K562 (cell line): Measurements from ENCODE around the gene RNASE13. TPM values are rescaled to one million over a fixed set of nuclear protein-coding genes. Genes with fewer than 3 reads are reported as not detected.

ENCODE experiments used
- ATAC-seq: fragments of 200-7000 bp; cut with Tn5 transposase; 3 replicates; pipeline ENCODE4 v1.9.1; 2020; ENCODE audit warnings: moderate library complexity
- BruUV-seq: library from RNA; stranded (reverse); fragments of 400-500 nt; replicated peaks from 2 replicates; lab custom pipeline; 2021; lab: Mats Ljungman, UMichigan
- CTCF ChIA-PET: fragments of 300-600 bp; formaldehyde crosslinking; extraction: SDS; loops from one replicate; lab custom pipeline; 2021; ENCODE audit warnings: low intra/inter-chr PET ratio; lab: Yijun Ruan, JAX
- POLR2A ChIA-PET: fragments of 300-600, 350-650 bp; sonication (Branson Sonifier 250); formaldehyde crosslinking; extraction: SDS; loops from one replicate; lab custom pipeline; 2021; ENCODE audit warnings: antibody characterized with exemption, inconsistent platforms; lab: Yijun Ruan, JAX
- DNase-seq, 4 experiments: peaks; one replicate each; pipeline versions ENCODE4 v3.0.0 to v3.0.0-alpha.2; 2011 to 2018; ENCODE audit warnings: low spot score in 3 of 4, mixed read lengths in 3 of 4; ENCODE audit errors: extremely low read depth in 1 of 4
- FAIRE-seq: peaks from 2 replicates; lab custom pipeline; 2011; peaks lifted over from hg19 to GRCh38; lab: Jason Lieb, UNC
- H2AFZ ChIP-seq: 2 replicates; pipeline ENCODE4 v1.6.0; 2011; ENCODE audit warnings: low read depth, low read length, control low read depth, inconsistent platforms
- H3K27ac ChIP-seq: fragments of 200-600 bp; 3 replicates; pipeline ENCODE4 v1.8.0; 2011; ENCODE audit warnings: low read depth, mild to moderate bottlenecking, control low read depth, inconsistent platforms, low read length, moderate library complexity, mixed read lengths; ENCODE audit errors: extremely low read depth
- H3K27me3 ChIP-seq, 2 experiments: fragments of 300-600 bp in 1 of 2; 2 replicates in 1 of 2; 3 replicates in 1 of 2; pipeline versions ENCODE4 v1.6.0 to v1.8.0; 2011; ENCODE audit warnings: inconsistent platforms in 2 of 2, low read length in 2 of 2, mild to moderate bottlenecking in 1 of 2, mixed read lengths in 1 of 2, moderate library complexity in 1 of 2; ENCODE audit not compliant: control insufficient read depth in 2 of 2, insufficient read depth in 2 of 2
- H3K36me3 ChIP-seq: fragments of 300-600 bp; 3 replicates; pipeline ENCODE4 v1.8.0; 2011; ENCODE audit warnings: mild to moderate bottlenecking, low read length, inconsistent platforms; ENCODE audit not compliant: control insufficient read depth, insufficient read depth
- H3K4me1 ChIP-seq, 2 experiments: fragments of 200-600 bp in 1 of 2; replicated peaks in 1 of 2; 2 replicates in 1 of 2; 3 replicates in 1 of 2; pipeline versions ENCODE4 v1.5.1 to v1.8.0; 2011; ENCODE audit warnings: inconsistent platforms in 2 of 2, low read length in 2 of 2, mild to moderate bottlenecking in 1 of 2, mixed read lengths in 1 of 2, moderate library complexity in 1 of 2; ENCODE audit not compliant: control insufficient read depth in 2 of 2, insufficient read depth in 2 of 2
- H3K4me2 ChIP-seq: 2 replicates; pipeline ENCODE4 v1.6.1; 2011; ENCODE audit warnings: low read length, control low read depth, inconsistent platforms, mixed read lengths; ENCODE audit not compliant: insufficient read depth
- H3K4me3 ChIP-seq: fragments of 200-600 bp; sonication (generic), shearing (Covaris generic); 2 replicates; pipeline ENCODE4 v1.5.1; 2016; ENCODE audit warnings: control low read depth, inconsistent platforms
- H3K79me2 ChIP-seq: fragments of 200-600 bp; 3 replicates; pipeline ENCODE4 v1.8.0; 2011; ENCODE audit warnings: low read length, inconsistent platforms; ENCODE audit not compliant: control insufficient read depth, insufficient read depth
- H3K9ac ChIP-seq, 2 experiments: 2 replicates each; pipeline versions ENCODE4 v1.6.0 to v1.6.1; 2011; ENCODE audit warnings: low read depth in 2 of 2, low read length in 2 of 2, control low read depth in 1 of 2, inconsistent platforms in 1 of 2, mild to moderate bottlenecking in 1 of 2, mixed read lengths in 1 of 2; ENCODE audit not compliant: insufficient read depth in 1 of 2
- H3K9me1 ChIP-seq: one replicate; pipeline ENCODE4 v1.6.0; 2011; ENCODE audit warnings: inconsistent platforms, mild to moderate bottlenecking, low read length, moderate library complexity; ENCODE audit not compliant: control insufficient read depth, insufficient read depth
- H3K9me3 ChIP-seq: replicated peaks from 2 replicates; pipeline ENCODE4 v1.5.1; 2011; ENCODE audit warnings: low read depth, low read length, inconsistent platforms; ENCODE audit not compliant: control insufficient read depth, insufficient read depth
- H4K20me1 ChIP-seq: replicated peaks from 2 replicates; pipeline ENCODE4 v1.6.1; 2011; ENCODE audit warnings: low read length, inconsistent platforms, mixed read lengths; ENCODE audit not compliant: control insufficient read depth, insufficient read depth
- C11orf30 ChIP-seq: fragments of 450-650 bp; IDR thresholded peaks from 2 replicates; pipeline ENCODE4 v1.6.1; 2016; ENCODE audit warnings: low read depth, mild to moderate bottlenecking
- CBFA2T2 ChIP-seq: fragments of 450-650 bp; conservative IDR thresholded peaks from 2 replicates; pipeline ENCODE4 v1.6.1; 2017; ENCODE audit warnings: mild to moderate bottlenecking
- FUS ChIP-seq: fragments of 200-400 bp; formaldehyde crosslinking; optimal IDR thresholded peaks from 2 replicates; pipeline ENCODE3; 2017; ENCODE audit warnings: low read depth, low read length
- HDAC6 ChIP-seq: IDR thresholded peaks from 2 replicates; pipeline ENCODE4 v1.6.1; 2012; ENCODE audit warnings: low read depth, mild to moderate bottlenecking, control low read depth, inconsistent platforms, low read length, moderate library complexity
- KLF16 ChIP-seq: IDR thresholded peaks from 2 replicates; pipeline ENCODE4 v1.6.1; 2016; ENCODE audit warnings: antibody characterized with exemption
- MED1 ChIP-seq: sonication (generic); formaldehyde crosslinking; IDR thresholded peaks from 2 replicates; pipeline ENCODE4 v1.8.1; 2023; ENCODE audit warnings: missing genetic modification reagents, borderline replicate concordance
- MIER1 ChIP-seq: fragments of 450-650 bp; IDR thresholded peaks from 2 replicates; pipeline ENCODE4 v1.6.1; 2016; ENCODE audit warnings: antibody characterized with exemption, mild to moderate bottlenecking, low read depth
- SAP30 ChIP-seq: fragments of 200-600 bp; sonication (generic); IDR thresholded peaks from 2 replicates; pipeline ENCODE4 v1.6.1; 2012; ENCODE audit warnings: borderline replicate concordance, low read depth, mild to moderate bottlenecking, moderate library complexity, low read length, control low read depth, inconsistent platforms; ENCODE audit not compliant: insufficient read depth, poor library complexity, severe bottlenecking
- ZNF212 ChIP-seq: fragments of 450-650 bp; formaldehyde crosslinking; IDR thresholded peaks from 2 replicates; pipeline ENCODE4 v1.4.0; 2020; ENCODE audit warnings: mild to moderate bottlenecking
- ZNF274 ChIP-seq: IDR thresholded peaks from 2 replicates; pipeline ENCODE4 v1.6.1; 2011; ENCODE audit warnings: low read depth, mild to moderate bottlenecking, low read length, moderate library complexity, borderline replicate concordance
- ZNF324 ChIP-seq: fragments of 250-450 bp; sonication (Bioruptor Pico); IDR thresholded peaks from 2 replicates; pipeline ENCODE4 v1.4.0; 2020; ENCODE audit warnings: mild to moderate bottlenecking
- ZSCAN29 ChIP-seq: fragments of 450-650 bp; IDR thresholded peaks from 2 replicates; pipeline ENCODE4 v1.6.1; 2017
- ZZZ3 ChIP-seq: fragments of 450-650 bp; IDR thresholded peaks from 2 replicates; pipeline ENCODE4 v1.6.1; 2016; ENCODE audit warnings: antibody characterized with exemption, mild to moderate bottlenecking, moderate library complexity
- WGBS: fragments of 100-300 bp; shearing (Covaris generic); methylation state at CpG from one replicate; pipeline ENCODE4 v1.1.6; 2016; ENCODE audit warnings: low coverage, mixed read lengths; ENCODE audit not compliant: insufficient coverage; ENCODE audit errors: missing lambda C conversion rate; 5-methylcytosine and 5-hydroxymethylcytosine counted together
- in situ Hi-C: fragments of 300-500 bp; cut with MboI; formaldehyde crosslinking; loops from 4 replicates; pipeline ENCODE4 v1.15.0; 2018; ENCODE audit warnings: inconsistent platforms, mixed read lengths
- intact Hi-C: fragments of 100-400 bp; cut with micrococcal nuclease; formaldehyde crosslinking; loops from 2 replicates; pipeline ENCODE4 v1.14.2; 2022
- polyA plus RNA-seq, 8 experiments: library from polyadenylated mRNA; depleted of rRNA in 4 of 8; stranded (reverse) in 5 of 8; unstranded in 3 of 8; fragments of >200 nt; fragmentation: Nextera tagmentation in 2 of 8; fragmentation: Illumina TruSeq in 1 of 8; extraction: Ambion mirVana in 2 of 8; extraction: Trizol in 1 of 8; gene quantifications; 2 replicates each; pipeline versions ENCODE4 v1.2.1 to v1.2.3, GENCODE V29; 2011 to 2014; ENCODE audit warnings: inconsistent platforms in 1 of 8, missing spikeins in 1 of 8
- total RNA-seq, 7 experiments: library from RNA; depleted of rRNA in 6 of 7; stranded (reverse); fragments of >200 nt in 6 of 7; fragmentation: Illumina TruSeq in 2 of 7; extraction: Trizol in 2 of 7; gene quantifications; 2 replicates each; pipeline versions ENCODE4 v1.2.1 to v1.2.3, GENCODE V29; 2011 to 2021; ENCODE audit warnings: low replicate concordance in 1 of 7
- TF ChIP-seq, protein P1 (sequence below): fragments of 250-450 bp; sonication (Bioruptor Pico); IDR thresholded peaks from 2 replicates; pipeline ENCODE4 v1.4.0; 2020; ENCODE audit warnings: mild to moderate bottlenecking, moderate library complexity

RNASE13 gene
- total and polyA plus RNA-seq, 9 of the 15 experiments (the other 6 are each of a cell fraction or from before 2014, with no cell fraction given): not detected

DNA sequence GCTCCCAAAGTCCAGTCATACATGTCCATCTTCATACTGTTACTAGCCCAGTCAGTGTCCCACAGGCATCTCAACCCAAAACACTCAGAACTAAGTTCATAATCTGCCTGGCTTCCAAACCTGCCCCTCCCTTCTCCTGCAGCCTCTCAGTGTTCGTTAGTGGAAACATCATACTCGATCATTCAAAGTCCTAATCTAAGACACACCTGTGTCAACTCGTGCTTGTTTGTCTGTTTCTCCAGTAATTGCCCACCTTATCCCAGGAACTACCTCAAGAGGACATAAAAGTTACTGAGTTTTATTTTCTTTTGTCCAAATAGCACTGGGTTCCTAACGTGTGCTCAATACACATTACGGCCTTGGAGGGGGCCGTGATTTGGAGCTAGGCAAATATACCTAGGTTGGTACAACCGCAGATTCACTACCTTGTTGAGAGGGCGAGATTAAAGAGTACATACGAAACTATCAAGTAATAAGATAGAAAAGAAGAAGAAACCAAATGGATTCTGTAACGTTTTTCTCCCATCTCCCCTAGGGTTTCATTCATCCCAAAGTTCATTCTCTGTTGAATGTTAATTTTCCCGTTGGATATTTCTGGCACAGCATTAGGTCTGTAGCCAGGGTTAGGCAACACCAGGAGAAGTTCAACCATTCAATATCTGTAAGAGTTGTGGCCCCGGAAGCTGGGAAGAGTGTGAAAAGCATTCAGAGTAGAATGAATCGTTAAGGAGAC lies 26.2 kb upstream of the RNASE13 start:
- DNase-seq (no peak), FAIRE-seq (no peak), ATAC-seq (peak; percentile 32; the same call in 1 of the 3 replicates)
- no peaks in the 10 kb centered on the region for H3K27me3 ChIP-seq
- no TSS peak for BruUV-seq
- no peaks in the 10 kb centered on the region for H3K79me2 ChIP-seq
- no peaks in the 10 kb centered on the region for H3K9me1 ChIP-seq
- no peaks in the 10 kb centered on the region for H3K36me3 ChIP-seq
- ChIA-PET CTCF (no interaction called here), POLR2A (interaction anchor here (0.7 kb wide), 1 partner anchor 27 kb away, joined by 4 read pairs; no protein-coding TSS in a partner anchor)
- WGBS: 31% methylated on average over 12 of the region's 13 CpGs
- intact Hi-C loops: no loop called here
- peak overlapping the region; percentile 74 for H2AFZ ChIP-seq
- H3K4me3 ChIP-seq: no peak overlapping the region
- TF ChIP-seq, protein P1, sequence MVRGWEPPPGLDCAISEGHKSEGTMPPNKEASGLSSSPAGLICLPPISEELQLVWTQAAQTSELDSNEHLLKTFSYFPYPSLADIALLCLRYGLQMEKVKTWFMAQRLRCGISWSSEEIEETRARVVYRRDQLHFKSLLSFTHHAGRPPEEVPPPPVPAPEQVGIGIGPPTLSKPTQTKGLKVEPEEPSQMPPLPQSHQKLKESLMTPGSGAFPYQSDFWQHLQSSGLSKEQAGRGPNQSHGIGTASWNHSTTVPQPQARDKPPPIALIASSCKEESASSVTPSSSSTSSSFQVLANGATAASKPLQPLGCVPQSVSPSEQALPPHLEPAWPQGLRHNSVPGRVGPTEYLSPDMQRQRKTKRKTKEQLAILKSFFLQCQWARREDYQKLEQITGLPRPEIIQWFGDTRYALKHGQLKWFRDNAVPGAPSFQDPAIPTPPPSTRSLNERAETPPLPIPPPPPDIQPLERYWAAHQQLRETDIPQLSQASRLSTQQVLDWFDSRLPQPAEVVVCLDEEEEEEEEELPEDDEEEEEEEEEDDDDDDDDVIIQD (CRISPR knock-in tag): no peak
- TF ChIP-seq ZSCAN29 (no peak), ZNF274 (no peak), CBFA2T2 (no peak), KLF16 (no peak), ZNF324 (CRISPR knock-in tag) (no peak), C11orf30 (no peak), ZZZ3 (no peak), FUS (no peak), SAP30 (no peak), MED1 (CRISPR knock-in tag) (no peak), MIER1 (no peak), ZNF212 (no peak), HDAC6 (no peak)
- TF ChIP-seq, all 486 proteins: peak for 0
- Histone ChIP-seq H4K20me1 (no peaks in the 10 kb centered on the region), H3K9ac (no peak overlapping the region), H3K27ac (no peak overlapping the region), H3K4me2 (no peak overlapping the region), H3K4me1 (no peaks in the 10 kb centered on the region; a peak in 2 of 5 replicates), H3K9me3 (no peaks in the 10 kb centered on the region)
- in situ Hi-C loops: no loop called here
